WTC11 (cell line): ENCODE measurements around the gene GAD2.

Experiments used
- ATF3 ChIP-seq: sonication (generic); formaldehyde crosslinking; conservative IDR thresholded peaks from 2 replicates; pipeline ENCODE4 v1.8.1; 2022; ENCODE audit warnings: mild to moderate bottlenecking, missing genetic modification reagents
- CTCF ChIP-seq: fragments of 200-600 bp; IDR thresholded peaks from 2 replicates; pipeline ENCODE4 v1.8.0; 2022; ENCODE audit warnings: antibody characterized with exemption
- ESRRA ChIP-seq: sonication (generic); formaldehyde crosslinking; IDR thresholded peaks from 2 replicates; pipeline ENCODE4 v1.8.1; 2022; ENCODE audit warnings: mild to moderate bottlenecking, missing genetic modification reagents, borderline replicate concordance
- FOXP1 ChIP-seq: sonication (generic); formaldehyde crosslinking; IDR thresholded peaks from 2 replicates; pipeline ENCODE4 v1.8.0; 2022; ENCODE audit warnings: missing genetic modification reagents, mild to moderate bottlenecking, moderate library complexity, borderline replicate concordance
- MLX ChIP-seq: sonication (generic); formaldehyde crosslinking; IDR thresholded peaks from 2 replicates; pipeline ENCODE4 v1.8.1; 2023; ENCODE audit warnings: mild to moderate bottlenecking, missing genetic modification reagents, moderate library complexity
- MYBL2 ChIP-seq: sonication (generic); formaldehyde crosslinking; IDR thresholded peaks from 2 replicates; pipeline ENCODE4 v1.8.1; 2023; ENCODE audit warnings: mild to moderate bottlenecking, moderate library complexity, missing genetic modification reagents
- TP53 ChIP-seq: sonication (generic); formaldehyde crosslinking; IDR thresholded peaks from 2 replicates; pipeline ENCODE4 v1.8.1; 2023; ENCODE audit warnings: mild to moderate bottlenecking, missing genetic modification reagents
- ZNF121 ChIP-seq: sonication (generic); formaldehyde crosslinking; IDR thresholded peaks from 2 replicates; pipeline ENCODE4 v1.8.0; 2023; ENCODE audit warnings: missing genetic modification reagents
- ZNF263 ChIP-seq: sonication (generic); formaldehyde crosslinking; IDR thresholded peaks from 2 replicates; pipeline ENCODE4 v1.8.1; 2022; ENCODE audit warnings: low read depth, mild to moderate bottlenecking, moderate library complexity, missing genetic modification reagents

GRCh38 chr10:26334232-26334931, 117.8 kb downstream of the GAD2 start:
- no peak for TF ChIP-seq CTCF
- no peak for TF ChIP-seq MYBL2 (CRISPR knock-in tag)
- TF ChIP-seq MLX, result no peak
- no peak for TF ChIP-seq ESRRA (CRISPR knock-in tag)
- TF ChIP-seq ZNF121 (CRISPR knock-in tag), result no peak
- TF ChIP-seq ZNF263 (CRISPR knock-in tag), result no peak
- TF ChIP-seq ATF3 (CRISPR knock-in tag), result no peak
- no peak for TF ChIP-seq TP53 (CRISPR knock-in tag)
- TF ChIP-seq FOXP1 (CRISPR knock-in tag), result no peak
